IMR-90 (cell line): Measurements from ENCODE around the gene ANK2. TPM values are rescaled to one million over a fixed set of nuclear protein-coding genes. Genes with fewer than 3 reads are reported as not detected.

Source experiments
- ATAC-seq: fragments of 200-7000 bp; cut with Tn5 transposase; 2 replicates; pipeline ENCODE4 v1.9.1; 2020; ENCODE audit warnings: low read depth, mild to moderate bottlenecking, moderate library complexity
- BruUV-seq: library from RNA; stranded (reverse); fragments of 400-500 nt; replicated peaks from 2 replicates; lab custom pipeline; 2021; lab: Mats Ljungman, UMichigan
- CTCF ChIA-PET: fragments of 300-600 bp; formaldehyde crosslinking; extraction: SDS; loops from one replicate; lab custom pipeline; 2021; ENCODE audit warnings: antibody characterized with exemption; lab: Yijun Ruan, JAX
- POLR2A ChIA-PET: fragments of 300-600 bp; sonication (Branson Sonifier 250); formaldehyde crosslinking; loops from one replicate; lab custom pipeline; 2022; ENCODE audit warnings: antibody characterized with exemption; ENCODE audit not compliant: unreplicated experiment; lab: Charles Lee
- DNase-seq: peaks from one replicate; pipeline ENCODE4 v3.0.0; 2013
- H2AFZ ChIP-seq: replicated peaks from 2 replicates; pipeline ENCODE3; 2013; ENCODE audit warnings: low read length, mild to moderate bottlenecking; ENCODE audit not compliant: poor library complexity
- H2AK5ac ChIP-seq: 2 replicates; pipeline ENCODE4 v1.6.1; 2013; ENCODE audit warnings: low read depth, low read length, inconsistent platforms
- H2AK9ac ChIP-seq: replicated peaks from 2 replicates; pipeline ENCODE3; 2013; ENCODE audit warnings: mild to moderate bottlenecking, low read depth, low read length, moderate library complexity; ENCODE audit not compliant: poor library complexity
- H2BK120ac ChIP-seq: 2 replicates; pipeline ENCODE4 v1.6.1; 2013; ENCODE audit warnings: low read depth, low read length, inconsistent platforms
- H2BK15ac ChIP-seq: 3 replicates; pipeline ENCODE4 v1.6.1; 2013; ENCODE audit warnings: low read depth, low read length, inconsistent platforms
- H2BK20ac ChIP-seq: 2 replicates; pipeline ENCODE4 v1.6.1; 2013; ENCODE audit warnings: low read depth, mild to moderate bottlenecking, inconsistent platforms, low read length, moderate library complexity
- H2BK5ac ChIP-seq: 2 replicates; pipeline ENCODE4 v1.6.1; 2013; ENCODE audit warnings: mild to moderate bottlenecking, low read depth, low read length, inconsistent platforms; ENCODE audit not compliant: poor library complexity, severe bottlenecking
- H3K14ac ChIP-seq: replicated peaks from 2 replicates; pipeline ENCODE4 v1.6.1; 2013; ENCODE audit warnings: low read depth, low read length, inconsistent platforms
- H3K18ac ChIP-seq: 2 replicates; pipeline ENCODE4 v1.6.1; 2013; ENCODE audit warnings: low read depth, low read length, control low read depth
- H3K23ac ChIP-seq: 2 replicates; pipeline ENCODE4 v1.6.1; 2013; ENCODE audit warnings: low read depth, low read length, inconsistent platforms
- H3K27ac ChIP-seq: 2 replicates; pipeline ENCODE4 v1.5.1; 2013; ENCODE audit warnings: mild to moderate bottlenecking, control low read depth, low read length; ENCODE audit not compliant: insufficient read depth
- H3K27me3 ChIP-seq: 2 replicates; pipeline ENCODE4 v1.6.1; 2013; ENCODE audit warnings: low read length; ENCODE audit not compliant: control insufficient read depth, insufficient read depth
- H3K36me3 ChIP-seq: 2 replicates; pipeline ENCODE4 v1.6.1; 2013; ENCODE audit warnings: low read length, mixed read lengths; ENCODE audit not compliant: control insufficient read depth, insufficient read depth
- H3K4ac ChIP-seq: 2 replicates; pipeline ENCODE4 v1.6.1; 2013; ENCODE audit warnings: low read depth, low read length, inconsistent platforms
- H3K4me1 ChIP-seq: 2 replicates; pipeline ENCODE4 v1.6.1; 2013; ENCODE audit warnings: low read length, mixed read lengths; ENCODE audit not compliant: control insufficient read depth, insufficient read depth
- H3K4me2 ChIP-seq: 2 replicates; pipeline ENCODE4 v1.6.1; 2013; ENCODE audit warnings: low read depth, mild to moderate bottlenecking, control low read depth, low read length, moderate library complexity
- H3K4me3 ChIP-seq: 2 replicates; pipeline ENCODE4 v1.5.1; 2013; ENCODE audit warnings: low read depth, mild to moderate bottlenecking, control low read depth, low read length, moderate library complexity; ENCODE audit not compliant: insufficient read depth
- H3K56ac ChIP-seq: 2 replicates; pipeline ENCODE4 v1.6.1; 2013; ENCODE audit warnings: low read length, inconsistent platforms; ENCODE audit not compliant: insufficient read depth; ENCODE audit errors: extremely low read depth
- H3K79me1 ChIP-seq, 2 experiments: 2 replicates each; pipeline ENCODE4 v1.6.1; 2013; ENCODE audit warnings: low read length in 2 of 2, inconsistent platforms in 1 of 2, low read depth in 1 of 2
- H3K9ac ChIP-seq: 2 replicates; pipeline ENCODE4 v1.6.1; 2013; ENCODE audit warnings: low read depth, low read length, control low read depth
- H3K9me1 ChIP-seq: 2 replicates; pipeline ENCODE4 v1.6.1; 2013; ENCODE audit warnings: low read length, inconsistent platforms; ENCODE audit not compliant: insufficient read depth
- H3K9me3 ChIP-seq: 2 replicates; pipeline ENCODE4 v1.6.1; 2013; ENCODE audit warnings: low read length; ENCODE audit not compliant: control insufficient read depth, insufficient read depth
- H4K20me1 ChIP-seq: 2 replicates; pipeline ENCODE4 v1.6.1; 2013; ENCODE audit warnings: low read length, inconsistent platforms; ENCODE audit not compliant: insufficient read depth
- H4K5ac ChIP-seq: 2 replicates; pipeline ENCODE4 v1.6.1; 2013; ENCODE audit warnings: mild to moderate bottlenecking, low read depth, low read length, control low read depth
- H4K8ac ChIP-seq, 2 experiments: 2 replicates each; pipeline ENCODE4 v1.6.1; 2013; ENCODE audit warnings: low read depth in 2 of 2, low read length in 2 of 2, control low read depth in 1 of 2, inconsistent platforms in 1 of 2
- H4K91ac ChIP-seq: 2 replicates; pipeline ENCODE4 v1.6.1; 2013; ENCODE audit warnings: low read depth, low read length, inconsistent platforms; ENCODE audit not compliant: insufficient read depth
- dilution Hi-C: fragments of 300-500 bp; cut with HindIII; formaldehyde crosslinking; loops from one replicate; pipeline ENCODE4 v1.14.3; 2018; ENCODE audit warnings: low sequenced_read_pairs; ENCODE audit not compliant: unreplicated experiment
- in situ Hi-C: fragments of 300-500 bp; cut with MboI; formaldehyde crosslinking; loops from 3 replicates; pipeline ENCODE4 v1.14.3; 2019; ENCODE audit warnings: low sequenced_read_pairs, inconsistent platforms, mixed read lengths
- intact Hi-C: fragments of 100-400 bp; cut with micrococcal nuclease; formaldehyde crosslinking; loops from 2 replicates; pipeline ENCODE4 v1.10.0; 2022
- polyA plus RNA-seq, 3 experiments: library from polyadenylated mRNA; depleted of rRNA; stranded (reverse); fragments of >200 nt; gene quantifications; 2 replicates each; pipeline ENCODE4 v1.2.3, GENCODE V29; 2012; ENCODE audit warnings: low replicate concordance in 1 of 3
- total RNA-seq: library from RNA; depleted of rRNA; stranded (reverse); fragments of >200 nt; gene quantifications from 2 replicates; pipeline ENCODE4 v1.2.3, GENCODE V29; 2012
- TF ChIP-seq, protein P1 (sequence below): conservative IDR thresholded peaks from 2 replicates; pipeline ENCODE4 v1.5.1; 2012; ENCODE audit warnings: mild to moderate bottlenecking, low read depth, low read length, improper control_type of control experiment
- TF ChIP-seq, protein P2 (sequence below): fragments of 150-350 bp; IDR thresholded peaks from 2 replicates; pipeline ENCODE4 v1.6.1; 2016; ENCODE audit warnings: low read depth, mild to moderate bottlenecking, low read length, moderate library complexity, borderline replicate concordance

The ANK2 gene
- total and polyA plus RNA-seq, 2 of the 4 experiments (the other 2 are of a cell fraction) = 0.82 to 6.6 TPM

DNA sequence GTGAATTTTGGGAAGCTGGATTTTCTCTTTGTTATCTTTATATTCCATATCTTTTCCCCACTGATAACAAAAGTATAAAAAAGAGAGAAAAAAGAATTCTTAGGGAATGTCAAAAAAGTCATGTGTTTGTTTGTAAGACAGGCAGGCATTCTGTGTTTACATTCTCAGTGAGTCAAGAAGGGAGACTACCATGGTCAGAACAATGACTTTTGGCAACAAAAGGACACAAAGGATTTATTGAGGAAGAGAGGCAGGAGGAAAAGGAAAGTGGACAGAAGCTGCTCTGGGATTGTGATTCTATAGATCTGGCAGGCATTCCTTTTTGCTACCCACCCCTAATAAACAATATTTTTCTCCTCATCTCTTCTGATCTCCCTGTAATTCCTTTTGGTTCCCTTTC is 5.9 kb upstream of the ANK2 start:
- no peaks in the 10 kb centered on the region for H3K4me1 ChIP-seq
- no peak for DNase-seq
- TF ChIP-seq, protein P1, sequence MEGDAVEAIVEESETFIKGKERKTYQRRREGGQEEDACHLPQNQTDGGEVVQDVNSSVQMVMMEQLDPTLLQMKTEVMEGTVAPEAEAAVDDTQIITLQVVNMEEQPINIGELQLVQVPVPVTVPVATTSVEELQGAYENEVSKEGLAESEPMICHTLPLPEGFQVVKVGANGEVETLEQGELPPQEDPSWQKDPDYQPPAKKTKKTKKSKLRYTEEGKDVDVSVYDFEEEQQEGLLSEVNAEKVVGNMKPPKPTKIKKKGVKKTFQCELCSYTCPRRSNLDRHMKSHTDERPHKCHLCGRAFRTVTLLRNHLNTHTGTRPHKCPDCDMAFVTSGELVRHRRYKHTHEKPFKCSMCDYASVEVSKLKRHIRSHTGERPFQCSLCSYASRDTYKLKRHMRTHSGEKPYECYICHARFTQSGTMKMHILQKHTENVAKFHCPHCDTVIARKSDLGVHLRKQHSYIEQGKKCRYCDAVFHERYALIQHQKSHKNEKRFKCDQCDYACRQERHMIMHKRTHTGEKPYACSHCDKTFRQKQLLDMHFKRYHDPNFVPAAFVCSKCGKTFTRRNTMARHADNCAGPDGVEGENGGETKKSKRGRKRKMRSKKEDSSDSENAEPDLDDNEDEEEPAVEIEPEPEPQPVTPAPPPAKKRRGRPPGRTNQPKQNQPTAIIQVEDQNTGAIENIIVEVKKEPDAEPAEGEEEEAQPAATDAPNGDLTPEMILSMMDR = no peak
- TF ChIP-seq, protein P2, sequence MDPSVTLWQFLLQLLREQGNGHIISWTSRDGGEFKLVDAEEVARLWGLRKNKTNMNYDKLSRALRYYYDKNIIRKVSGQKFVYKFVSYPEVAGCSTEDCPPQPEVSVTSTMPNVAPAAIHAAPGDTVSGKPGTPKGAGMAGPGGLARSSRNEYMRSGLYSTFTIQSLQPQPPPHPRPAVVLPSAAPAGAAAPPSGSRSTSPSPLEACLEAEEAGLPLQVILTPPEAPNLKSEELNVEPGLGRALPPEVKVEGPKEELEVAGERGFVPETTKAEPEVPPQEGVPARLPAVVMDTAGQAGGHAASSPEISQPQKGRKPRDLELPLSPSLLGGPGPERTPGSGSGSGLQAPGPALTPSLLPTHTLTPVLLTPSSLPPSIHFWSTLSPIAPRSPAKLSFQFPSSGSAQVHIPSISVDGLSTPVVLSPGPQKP = no peak
- H3K4me2 ChIP-seq = no peak overlapping the region
- intact Hi-C loops = no loop called here
- in situ Hi-C loops = no loop called here
- H3K14ac ChIP-seq = no peak overlapping the region
- ChIA-PET POLR2A (no interaction called here), CTCF (interaction anchor here (0.7 kb wide), 1 partner anchor 15 kb away, joined by 3 read pairs; no protein-coding TSS in a partner anchor)
- no peaks in the 10 kb centered on the region for H3K36me3 ChIP-seq
- no peak overlapping the region for H3K4ac ChIP-seq
- H3K56ac ChIP-seq = no peak overlapping the region
- H2BK20ac ChIP-seq = no peak overlapping the region
- H3K9ac ChIP-seq = no peak overlapping the region
- dilution Hi-C loops = no loop called here
- H2AK5ac ChIP-seq = no peak overlapping the region
- no peaks in the 10 kb centered on the region for H3K9me3 ChIP-seq
- ATAC-seq = no peak
- H3K9me1 ChIP-seq = no peaks in the 10 kb centered on the region
- no peak overlapping the region for H3K4me3 ChIP-seq
- no peak overlapping the region for H4K8ac ChIP-seq
- no peak overlapping the region for H3K18ac ChIP-seq
- no peak overlapping the region for H4K91ac ChIP-seq
- H3K79me1 ChIP-seq = no peaks in the 10 kb centered on the region
- no peak overlapping the region for H2BK120ac ChIP-seq
- no peak overlapping the region for H2BK15ac ChIP-seq
- no peaks in the 10 kb centered on the region for H4K20me1 ChIP-seq
- H2AK9ac ChIP-seq = no peak overlapping the region
- no TSS peak for BruUV-seq
- H3K27ac ChIP-seq = no peak overlapping the region
- no peak overlapping the region for H3K23ac ChIP-seq
- no peak overlapping the region for H2BK5ac ChIP-seq
- H3K27me3 ChIP-seq = no peaks in the 10 kb centered on the region
- no peak overlapping the region for H2AFZ ChIP-seq
- H4K5ac ChIP-seq = no peak overlapping the region
